Breast epithelium (tissue), 4 donors: ENCODE results near the gene PFN3. TPM values are rescaled to one million over a fixed set of nuclear protein-coding genes. Genes with fewer than 3 reads are reported as not detected.
"Not testable (repeated sequence)": the region's sequence is repeated elsewhere in the genome, so short reads cannot be mapped to it uniquely, and the experiment has no call there.

Experiments used
- DNase-seq, 2 donors: peaks; one replicate each; pipeline ENCODE4 v3.0.0-alpha.2; 2019; ENCODE audit warnings: low spot score in 2 of 2
- H3K27ac ChIP-seq, 2 donors: fragments of 200-600 bp; sonication (generic) in 1 of 2; one replicate each; pipeline ENCODE4 v1.5.1; 2016 to 2019; ENCODE audit warnings: mild to moderate bottlenecking in 1 of 2
- H3K27me3 ChIP-seq, 2 donors: fragments of 200-600 bp; sonication (generic) in 1 of 2; one replicate each; pipeline versions ENCODE4 v1.5.1 to v1.6.0; 2017 to 2019; ENCODE audit warnings: control low read depth in 1 of 2, mild to moderate bottlenecking in 1 of 2
- H3K36me3 ChIP-seq: fragments of 200-600 bp; one replicate; pipeline ENCODE4 v1.5.1; 2019
- H3K4me1 ChIP-seq, 2 donors: fragments of 200-600 bp; sonication (generic); one replicate each; pipeline ENCODE4 v1.5.1; 2016 to 2019; ENCODE audit warnings: control low read depth in 1 of 2
- H3K4me3 ChIP-seq, 3 donors: fragments of 200-600 bp; sonication (generic); 1 replicate in 2 of 3; 2 replicates in 1 of 3; pipeline ENCODE4 v1.5.1; 2016 to 2019; ENCODE audit warnings: mild to moderate bottlenecking in 3 of 3, moderate library complexity in 2 of 3
- H3K9me3 ChIP-seq, 2 donors: fragments of 200-600 bp; sonication (generic) in 1 of 2; one replicate each; pipeline ENCODE4 v1.5.1; 2016 to 2019; ENCODE audit warnings: control low read depth in 1 of 2
- POLR2A ChIP-seq: fragments of 450-650 bp; IDR thresholded peaks from one replicate; pipeline ENCODE4 v1.6.1; 2016; ENCODE audit warnings: antibody characterized with exemption, mild to moderate bottlenecking, moderate library complexity
- POLR2AphosphoS5 ChIP-seq, 3 donors: sonication (generic); formaldehyde crosslinking; IDR thresholded peaks; one replicate each; pipeline ENCODE4 v1.6.1; 2017; ENCODE audit warnings: antibody characterized with exemption in 3 of 3
- intact Hi-C: fragments of 100-400 bp; cut with DNase I; formaldehyde crosslinking; loops from one replicate; pipeline ENCODE4 v1.15.1; 2023; ENCODE audit warnings: low total_unique reads
- total RNA-seq, 3 donors: library from RNA; depleted of rRNA; stranded (reverse); fragments of >200 nt; gene quantifications; one replicate each; pipeline ENCODE4 v1.1.0, GENCODE V29; 2016
- TF ChIP-seq, protein P1 (sequence below), 3 donors: fragments of 450-650 bp; IDR thresholded peaks; one replicate each; pipeline ENCODE4 v1.5.1; 2016 to 2017; ENCODE audit warnings: antibody characterized with exemption in 3 of 3, mild to moderate bottlenecking in 3 of 3, moderate library complexity in 3 of 3

Gene PFN3
- total RNA-seq, 3 donors from 2014 or later: not detected

DNA sequence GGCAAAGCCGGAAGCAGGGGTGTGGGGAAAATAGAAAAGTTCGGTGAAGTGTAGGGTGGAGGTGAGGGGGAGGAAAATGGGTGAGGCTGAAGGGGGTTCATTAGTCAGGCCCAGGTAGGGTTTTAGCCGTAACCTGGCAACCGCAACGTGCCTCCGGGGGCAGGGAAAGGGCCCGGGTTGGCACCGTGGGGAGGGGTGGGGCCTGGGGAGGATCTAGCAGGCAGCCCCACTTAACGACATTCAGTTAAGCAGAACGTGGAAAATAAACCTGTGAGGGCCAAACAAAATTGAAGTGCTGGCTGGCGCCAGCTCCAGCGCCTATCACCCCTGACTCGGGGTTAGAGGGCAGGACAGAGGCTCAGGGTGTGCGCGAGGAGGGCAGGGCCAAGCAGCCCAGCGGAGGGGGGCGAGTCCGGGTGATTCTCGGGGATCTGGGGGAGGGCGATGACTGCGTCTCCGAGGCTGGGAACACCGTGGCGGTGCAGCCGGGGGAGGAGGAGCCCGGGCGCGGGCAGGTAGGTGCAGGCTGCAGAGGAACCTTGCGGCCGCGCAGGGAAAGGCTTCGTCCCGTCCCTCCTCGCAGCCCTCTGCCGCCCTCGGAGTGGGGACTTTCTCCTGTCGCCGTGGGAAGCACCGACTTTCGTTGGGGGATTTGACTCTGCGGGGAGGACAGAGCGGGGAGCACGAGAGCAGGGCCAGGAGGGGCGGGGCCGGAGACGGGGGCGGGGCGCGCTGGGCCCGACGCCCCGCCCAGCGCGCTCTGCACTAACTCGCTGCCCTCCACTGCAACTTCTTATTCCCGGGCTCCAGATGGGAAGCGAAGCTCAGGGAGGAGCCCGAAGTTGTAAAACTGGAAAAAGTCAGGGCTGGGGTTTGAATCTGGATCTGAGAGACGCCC, 37.6 kb downstream of the PFN3 start:
- Histone ChIP-seq H3K27ac (peak overlapping the region; percentile 60 to 81), H3K4me3 (peak overlapping the region; percentile 30 to 71 (median 63)), H3K36me3 (no peaks in the 10 kb centered on the region), H3K9me3 (no peaks in the 10 kb centered on the region), H3K4me1 (peaks cover 7 to 16% of the 10 kb centered on the region in 2 donors), H3K27me3 (no peaks in the 10 kb centered on the region)
- TF ChIP-seq POLR2AphosphoS5 (IDR thresholded peaks at IDR 0.05): no peak
- TF ChIP-seq, protein P1, sequence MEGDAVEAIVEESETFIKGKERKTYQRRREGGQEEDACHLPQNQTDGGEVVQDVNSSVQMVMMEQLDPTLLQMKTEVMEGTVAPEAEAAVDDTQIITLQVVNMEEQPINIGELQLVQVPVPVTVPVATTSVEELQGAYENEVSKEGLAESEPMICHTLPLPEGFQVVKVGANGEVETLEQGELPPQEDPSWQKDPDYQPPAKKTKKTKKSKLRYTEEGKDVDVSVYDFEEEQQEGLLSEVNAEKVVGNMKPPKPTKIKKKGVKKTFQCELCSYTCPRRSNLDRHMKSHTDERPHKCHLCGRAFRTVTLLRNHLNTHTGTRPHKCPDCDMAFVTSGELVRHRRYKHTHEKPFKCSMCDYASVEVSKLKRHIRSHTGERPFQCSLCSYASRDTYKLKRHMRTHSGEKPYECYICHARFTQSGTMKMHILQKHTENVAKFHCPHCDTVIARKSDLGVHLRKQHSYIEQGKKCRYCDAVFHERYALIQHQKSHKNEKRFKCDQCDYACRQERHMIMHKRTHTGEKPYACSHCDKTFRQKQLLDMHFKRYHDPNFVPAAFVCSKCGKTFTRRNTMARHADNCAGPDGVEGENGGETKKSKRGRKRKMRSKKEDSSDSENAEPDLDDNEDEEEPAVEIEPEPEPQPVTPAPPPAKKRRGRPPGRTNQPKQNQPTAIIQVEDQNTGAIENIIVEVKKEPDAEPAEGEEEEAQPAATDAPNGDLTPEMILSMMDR (IDR thresholded peaks at IDR 0.05): peak in 1 of 3 donors; percentile 11
- peak; percentile 40 to 73 for DNase-seq
- intact Hi-C loops: loop anchor here (1.0 to 10.0 kb wide), 2 partner anchors 24 to 48 kb away; partner anchors contain the start of gene MXD3

DNA sequence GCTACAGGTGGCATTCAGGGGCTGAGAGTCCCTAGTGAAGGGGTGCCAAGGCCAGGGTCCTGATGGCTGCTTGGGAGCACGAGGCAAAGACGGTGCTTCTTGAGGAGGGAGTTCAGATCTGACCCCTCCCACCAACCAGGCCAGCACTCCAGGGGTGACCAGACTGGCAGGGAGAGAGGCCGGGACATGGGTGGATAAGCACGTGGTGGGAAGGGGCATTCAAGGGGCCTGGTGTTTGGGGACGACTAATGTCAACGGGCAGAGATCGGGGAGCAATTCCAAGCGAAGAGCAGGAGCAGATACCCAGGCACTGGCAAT, 38.2 kb downstream of the PFN3 start:
- TF ChIP-seq, protein P1 (IDR thresholded peaks at IDR 0.05): no peak
- TF ChIP-seq POLR2AphosphoS5 (IDR thresholded peaks at IDR 0.05) (no peak), POLR2A (no peak)
- Histone ChIP-seq H3K9me3 (no peaks in the 10 kb centered on the region), H3K27ac (peak overlapping the region; percentile 60 to 81), H3K27me3 (no peaks in the 10 kb centered on the region), H3K36me3 (no peaks in the 10 kb centered on the region), H3K4me3 (peak overlapping the region in 2 of 3 donors; percentile 63 to 71), H3K4me1 (peaks cover 10 to 17% of the 10 kb centered on the region in 2 donors)
- DNase-seq: no peak
- intact Hi-C loops: loop anchor here (10.0 kb wide), 1 partner anchor 47 kb away; the partner anchor contains the start of gene MXD3

DNA sequence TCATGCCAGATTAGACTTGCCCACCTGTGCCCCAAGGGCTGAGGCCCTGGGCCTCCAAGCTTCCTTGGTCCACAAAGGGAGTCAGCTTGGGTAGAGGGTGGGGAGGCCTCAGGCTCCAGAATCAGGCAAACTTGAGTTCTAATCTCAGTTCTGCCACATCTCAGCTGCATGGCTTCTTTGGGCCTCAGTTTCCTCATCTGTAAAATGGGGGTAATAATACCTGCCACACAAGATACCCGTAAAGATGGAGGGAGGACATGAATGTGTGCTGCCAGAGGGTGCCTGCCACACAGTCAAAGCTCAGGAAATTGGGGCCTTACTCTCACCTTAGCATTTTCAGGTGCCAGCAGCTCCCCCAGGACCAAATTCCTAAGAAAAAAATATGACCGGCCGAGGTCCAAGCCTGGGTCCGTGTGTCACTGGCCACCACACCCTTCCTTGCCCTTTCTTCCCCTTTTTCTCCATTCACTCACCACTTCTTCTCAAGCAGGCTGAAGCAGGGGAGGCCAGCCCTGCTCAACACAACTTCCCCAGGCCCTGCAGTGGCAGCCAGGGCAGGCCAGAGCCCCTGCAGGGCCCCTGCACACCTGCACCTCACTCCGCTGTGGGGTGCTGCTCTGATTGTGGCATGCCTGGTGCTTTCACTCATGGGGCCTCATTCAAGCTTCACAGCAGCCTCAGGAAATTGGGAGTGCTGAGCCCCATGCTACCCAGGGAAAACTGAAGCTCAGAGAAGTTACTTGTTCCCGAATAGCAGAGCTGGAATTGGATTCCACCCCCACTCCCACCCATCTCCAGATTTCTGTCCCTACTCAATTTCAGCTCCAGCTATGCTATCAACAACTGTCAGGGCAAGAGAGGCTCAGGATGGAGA, 38.8 kb downstream of the PFN3 start:
- Histone ChIP-seq H3K36me3 (no peaks in the 10 kb centered on the region), H3K4me3 (no peak overlapping the region), H3K27me3 (no peaks in the 10 kb centered on the region), H3K4me1 (peaks cover 10 to 17% of the 10 kb centered on the region in 2 donors), H3K27ac (peak overlapping the region in 1 of 2 donors; percentile 60), H3K9me3 (no peaks in the 10 kb centered on the region)
- intact Hi-C loops: loop anchor here (10.0 kb wide), 1 partner anchor 47 kb away; the partner anchor contains the start of gene MXD3
- TF ChIP-seq POLR2AphosphoS5 (IDR thresholded peaks at IDR 0.05): no peak
- TF ChIP-seq POLR2A: no peak
- TF ChIP-seq, protein P1 (IDR thresholded peaks at IDR 0.05): no peak
- DNase-seq: no peak

DNA sequence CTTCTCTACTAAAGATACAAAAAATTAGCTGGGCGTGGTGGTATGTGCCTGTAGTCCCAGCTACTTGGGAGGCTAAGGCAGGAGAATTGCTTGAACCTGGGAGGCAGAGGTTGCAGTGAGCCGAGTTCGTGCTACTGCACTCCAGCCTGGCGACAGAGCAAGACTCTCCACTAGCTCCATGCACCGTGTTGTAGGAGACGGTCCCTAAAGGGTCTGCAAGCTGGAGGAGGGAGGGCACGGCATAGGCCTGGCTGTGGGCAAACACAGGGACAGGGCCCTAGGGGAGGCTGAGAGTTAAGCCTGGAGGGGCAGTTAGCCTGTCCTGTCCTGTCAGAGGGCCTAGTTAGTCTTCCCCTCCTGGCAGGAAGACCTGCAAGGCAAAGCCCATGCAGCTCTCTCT, 39.7 kb downstream of the PFN3 start:
- not testable (repeated sequence) for H3K9me3 ChIP-seq, H3K27me3 ChIP-seq, DNase-seq, H3K27ac ChIP-seq, H3K36me3 ChIP-seq, H3K4me3 ChIP-seq
- peaks cover 10 to 17% of the 10 kb centered on the region in 2 donors for H3K4me1 ChIP-seq
- intact Hi-C loops: loop anchor here (10.0 kb wide), 1 partner anchor 46 kb away; the partner anchor contains the start of gene MXD3

DNA sequence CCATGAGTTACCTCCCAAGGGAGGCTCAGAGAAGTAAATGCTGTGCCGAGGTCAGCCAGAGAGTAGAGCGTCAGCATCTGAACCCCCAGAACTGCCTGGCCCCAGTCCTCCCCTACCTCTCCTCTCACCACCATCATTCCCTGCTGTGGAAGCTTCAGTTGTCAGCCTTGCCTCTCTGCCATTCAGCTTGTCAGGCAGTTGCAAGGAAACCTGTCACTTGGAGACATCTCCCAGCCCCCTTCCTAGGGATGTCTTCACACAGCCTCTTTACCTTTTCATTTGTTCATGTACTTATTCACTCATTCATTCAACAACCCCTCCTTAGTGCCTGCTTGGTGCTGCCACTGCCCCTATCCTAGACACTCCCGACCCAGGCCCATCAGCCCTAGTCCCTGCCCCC, 40.6 kb downstream of the PFN3 start:
- H3K4me3 ChIP-seq: no peak overlapping the region
- DNase-seq: no peak
- TF ChIP-seq, protein P1 (IDR thresholded peaks at IDR 0.05): no peak
- TF ChIP-seq POLR2A (no peak), POLR2AphosphoS5 (IDR thresholded peaks at IDR 0.05) (no peak)
- no peaks in the 10 kb centered on the region for H3K27me3 ChIP-seq
- H3K4me1 ChIP-seq: peaks cover 10 to 17% of the 10 kb centered on the region in 2 donors
- intact Hi-C loops: loop anchor here (10.0 kb wide), 1 partner anchor 45 kb away; the partner anchor contains the start of gene MXD3
- H3K27ac ChIP-seq: no peak overlapping the region
- H3K9me3 ChIP-seq: no peaks in the 10 kb centered on the region
- H3K36me3 ChIP-seq: no peaks in the 10 kb centered on the region
